ENCODE results near the gene NANOGP8. TPM values are rescaled to one million over a fixed set of nuclear protein-coding genes. Genes with fewer than 3 reads are reported as not detected.

The NANOGP8 gene
- polyA plus RNA-seq, 1 donor from 2014 or later = not detected

- H3K27ac ChIP-seq (ENCODE audit: low read length) = no peak overlapping the region
- H3F3A ChIP-seq (ENCODE audit: insufficient read depth, low read length, poor library complexity, severe bottlenecking) = no peaks in the 10 kb centered on the region
- TF ChIP-seq RAD21 (conservative IDR thresholded peaks at IDR 0.05) (no peak), POLR2AphosphoS5 (IDR thresholded peaks at IDR 0.05) (no peak), EP300 (conservative IDR thresholded peaks at IDR 0.05; ENCODE audit: poor library complexity, severe bottlenecking) (no peak), CTCF (IDR thresholded peaks at IDR 0.05; ENCODE audit: poor library complexity, severe bottlenecking) (no peak), TAF1 (IDR thresholded peaks at IDR 0.05; ENCODE audit: low read depth) (no peak)
- no peaks in the 10 kb centered on the region for H3K27me3 ChIP-seq (ENCODE audit: insufficient read depth, low read depth, low read length)
- H3K79me2 ChIP-seq (replicated peaks; ENCODE audit: insufficient read depth, low read length) = no peaks in the 10 kb centered on the region
- H3K4me2 ChIP-seq (ENCODE audit: low read length) = no peak overlapping the region
- H3K9me2 ChIP-seq (ENCODE audit: insufficient read depth, low read length) = no peaks in the 10 kb centered on the region
- H3K9me3 ChIP-seq (ENCODE audit: low read length) = no peaks in the 10 kb centered on the region
- H3K36me3 ChIP-seq (ENCODE audit: insufficient read depth, low read length) = no peaks in the 10 kb centered on the region
- H2AFZ ChIP-seq (ENCODE audit: low read depth, low read length) = no peak overlapping the region
- H3K4me3 ChIP-seq (ENCODE audit: low read length) = no peak overlapping the region
- no peak overlapping the region for H3K9ac ChIP-seq (ENCODE audit: low read length)
- no peaks in the 10 kb centered on the region for H4K20me1 ChIP-seq (ENCODE audit: insufficient read depth)
These were observed 7.2 kb upstream of the NANOGP8 start for GRCh38 chr15:35092311-35092710.

GRCh38 chr15:35090104-35090807 is 5.2 kb upstream of the NANOGP8 start:
- Histone ChIP-seq H4K20me1 (ENCODE audit: insufficient read depth) (no peaks in the 10 kb centered on the region), H3K27me3 (ENCODE audit: insufficient read depth, low read depth, low read length) (no peaks in the 10 kb centered on the region), H3K36me3 (ENCODE audit: insufficient read depth, low read length) (no peaks in the 10 kb centered on the region), H3K27ac (ENCODE audit: low read length) (no peak overlapping the region), H3K9me3 (ENCODE audit: low read length) (no peaks in the 10 kb centered on the region), H3K4me3 (ENCODE audit: low read length) (no peak overlapping the region), H3K9me2 (ENCODE audit: insufficient read depth, low read length) (no peaks in the 10 kb centered on the region), H3K9ac (ENCODE audit: low read length) (no peak overlapping the region), H3K4me2 (ENCODE audit: low read length) (no peak overlapping the region), H3K79me2 (replicated peaks; ENCODE audit: insufficient read depth, low read length) (no peaks in the 10 kb centered on the region), H2AFZ (ENCODE audit: low read depth, low read length) (no peak overlapping the region), H3F3A (ENCODE audit: insufficient read depth, low read length, poor library complexity, severe bottlenecking) (no peaks in the 10 kb centered on the region)
- TF ChIP-seq POLR2AphosphoS5 (IDR thresholded peaks at IDR 0.05) = no peak
- TF ChIP-seq SMC3 (conservative IDR thresholded peaks at IDR 0.05; ENCODE audit: poor library complexity) = no peak
- no peak for TF ChIP-seq EP300 (conservative IDR thresholded peaks at IDR 0.05; ENCODE audit: poor library complexity, severe bottlenecking)
- no peak for TF ChIP-seq EZH2 (IDR thresholded peaks at IDR 0.05; ENCODE audit: borderline replicate concordance, insufficient read depth, low read length, poor library complexity, severe bottlenecking)
- TF ChIP-seq RAD21 (conservative IDR thresholded peaks at IDR 0.05) = no peak
- TF ChIP-seq MXI1 (conservative IDR thresholded peaks at IDR 0.05; ENCODE audit: poor library complexity, severe bottlenecking) = no peak
- TF ChIP-seq, protein P1, sequence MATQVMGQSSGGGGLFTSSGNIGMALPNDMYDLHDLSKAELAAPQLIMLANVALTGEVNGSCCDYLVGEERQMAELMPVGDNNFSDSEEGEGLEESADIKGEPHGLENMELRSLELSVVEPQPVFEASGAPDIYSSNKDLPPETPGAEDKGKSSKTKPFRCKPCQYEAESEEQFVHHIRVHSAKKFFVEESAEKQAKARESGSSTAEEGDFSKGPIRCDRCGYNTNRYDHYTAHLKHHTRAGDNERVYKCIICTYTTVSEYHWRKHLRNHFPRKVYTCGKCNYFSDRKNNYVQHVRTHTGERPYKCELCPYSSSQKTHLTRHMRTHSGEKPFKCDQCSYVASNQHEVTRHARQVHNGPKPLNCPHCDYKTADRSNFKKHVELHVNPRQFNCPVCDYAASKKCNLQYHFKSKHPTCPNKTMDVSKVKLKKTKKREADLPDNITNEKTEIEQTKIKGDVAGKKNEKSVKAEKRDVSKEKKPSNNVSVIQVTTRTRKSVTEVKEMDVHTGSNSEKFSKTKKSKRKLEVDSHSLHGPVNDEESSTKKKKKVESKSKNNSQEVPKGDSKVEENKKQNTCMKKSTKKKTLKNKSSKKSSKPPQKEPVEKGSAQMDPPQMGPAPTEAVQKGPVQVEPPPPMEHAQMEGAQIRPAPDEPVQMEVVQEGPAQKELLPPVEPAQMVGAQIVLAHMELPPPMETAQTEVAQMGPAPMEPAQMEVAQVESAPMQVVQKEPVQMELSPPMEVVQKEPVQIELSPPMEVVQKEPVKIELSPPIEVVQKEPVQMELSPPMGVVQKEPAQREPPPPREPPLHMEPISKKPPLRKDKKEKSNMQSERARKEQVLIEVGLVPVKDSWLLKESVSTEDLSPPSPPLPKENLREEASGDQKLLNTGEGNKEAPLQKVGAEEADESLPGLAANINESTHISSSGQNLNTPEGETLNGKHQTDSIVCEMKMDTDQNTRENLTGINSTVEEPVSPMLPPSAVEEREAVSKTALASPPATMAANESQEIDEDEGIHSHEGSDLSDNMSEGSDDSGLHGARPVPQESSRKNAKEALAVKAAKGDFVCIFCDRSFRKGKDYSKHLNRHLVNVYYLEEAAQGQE (IDR thresholded peaks at IDR 0.05; ENCODE audit: borderline replicate concordance) = no peak
- no peak for TF ChIP-seq TAF1 (IDR thresholded peaks at IDR 0.05; ENCODE audit: low read depth)
- TF ChIP-seq CTCF (IDR thresholded peaks at IDR 0.05; ENCODE audit: poor library complexity, severe bottlenecking) = no peak
